Uterus (tissue), 4 donors: ENCODE results near the gene LSM4. TPM values are rescaled to one million over a fixed set of nuclear protein-coding genes. Genes with fewer than 3 reads are reported as not detected.

Source experiments
- DNase-seq, 2 donors: peaks; one replicate each; pipeline ENCODE4 v3.0.0-alpha.2; 2019 to 2020
- H3K27ac ChIP-seq, 2 donors: fragments of 200-600 bp; sonication (generic); 1 replicate in 1 of 2; 2 replicates in 1 of 2; pipeline ENCODE4 v1.5.1; 2016 to 2018
- H3K27me3 ChIP-seq, 2 donors: fragments of 200-600 bp; sonication (generic); one replicate each; pipeline ENCODE4 v1.5.1; 2018 to 2019; ENCODE audit warnings: control low read depth in 1 of 2
- H3K36me3 ChIP-seq, 2 donors: fragments of 200-600 bp; sonication (generic); one replicate each; pipeline ENCODE4 v1.5.1; 2019; ENCODE audit warnings: control low read depth in 1 of 2
- H3K4me1 ChIP-seq, 2 donors: fragments of 200-600 bp; sonication (generic); one replicate each; pipeline ENCODE4 v1.5.1; 2018 to 2019; ENCODE audit warnings: control low read depth in 1 of 2
- H3K4me3 ChIP-seq, 2 donors: fragments of 200-600 bp; sonication (generic); 1 replicate in 1 of 2; 2 replicates in 1 of 2; pipeline ENCODE4 v1.5.1; 2018 to 2019; ENCODE audit warnings: mild to moderate bottlenecking in 1 of 2
- H3K9me3 ChIP-seq, 2 donors: fragments of 200-600 bp; sonication (generic); one replicate each; pipeline ENCODE4 v1.5.1; 2019; ENCODE audit warnings: control low read depth in 1 of 2
- POLR2A ChIP-seq, 2 donors: fragments of 450-650 bp; IDR thresholded peaks; one replicate each; pipeline ENCODE4 v1.6.1; 2016; ENCODE audit warnings: antibody characterized with exemption in 2 of 2, mild to moderate bottlenecking in 1 of 2, moderate library complexity in 1 of 2
- intact Hi-C: fragments of 100-400 bp; cut with DNase I; formaldehyde crosslinking; loops from one replicate; pipeline ENCODE4 v1.15.1; 2023; ENCODE audit warnings: low total_unique reads
- total RNA-seq, 4 donors: library from RNA; depleted of rRNA in 3 of 4; stranded (reverse); fragments of >200 nt in 3 of 4; gene quantifications; one replicate each; pipeline versions ENCODE4 v1.1.0 to v1.2.4, GENCODE V29; 2014 to 2023
- TF ChIP-seq, protein P1 (sequence below), 4 experiments: fragments of 200-600 bp in 2 of 4; fragments of 450-650 bp in 2 of 4; sonication (generic) in 2 of 4; IDR thresholded peaks; one replicate each; pipeline ENCODE4 v1.5.1; 2016 to 2019; ENCODE audit warnings: antibody characterized with exemption in 4 of 4, mild to moderate bottlenecking in 2 of 4, moderate library complexity in 1 of 4
- donor health status: DM: yes; HTN: yes; CAD: no.

Gene LSM4
- total RNA-seq, 4 donors from 2014 or later: 8.8 to 120 (median 64.2) TPM

DNA sequence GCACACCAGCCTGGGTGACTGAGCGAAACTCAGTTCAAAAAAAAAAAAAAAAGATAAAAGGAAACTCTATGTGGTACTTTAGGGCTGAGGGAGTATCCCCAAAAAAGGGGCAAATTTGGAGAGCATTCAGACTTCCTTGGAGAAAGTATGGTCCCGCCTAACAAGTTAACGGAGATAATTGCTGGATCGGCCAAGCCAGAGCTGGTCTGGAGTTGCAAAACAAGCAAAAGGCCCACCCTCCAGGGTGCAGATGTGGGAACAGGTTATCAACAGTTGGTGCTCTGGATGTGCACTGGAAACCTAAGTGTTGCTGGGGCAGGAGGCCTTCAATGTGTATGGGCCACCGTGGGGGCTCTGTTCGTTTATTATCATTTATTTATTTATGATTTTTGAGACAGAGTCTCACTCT lies 51.4 kb downstream of the LSM4 start:
- Histone ChIP-seq H3K4me3 (no peak overlapping the region), H3K36me3 (no peaks in the 10 kb centered on the region), H3K27me3 (no peaks in the 10 kb centered on the region), H3K27ac (peak overlapping the region; percentile 0 to 24), H3K9me3 (no peaks in the 10 kb centered on the region), H3K4me1 (peaks cover 14 to 16% of the 10 kb centered on the region in 2 donors)
- peak in 1 of 2 donors; percentile 57 for DNase-seq
- TF ChIP-seq, protein P1, sequence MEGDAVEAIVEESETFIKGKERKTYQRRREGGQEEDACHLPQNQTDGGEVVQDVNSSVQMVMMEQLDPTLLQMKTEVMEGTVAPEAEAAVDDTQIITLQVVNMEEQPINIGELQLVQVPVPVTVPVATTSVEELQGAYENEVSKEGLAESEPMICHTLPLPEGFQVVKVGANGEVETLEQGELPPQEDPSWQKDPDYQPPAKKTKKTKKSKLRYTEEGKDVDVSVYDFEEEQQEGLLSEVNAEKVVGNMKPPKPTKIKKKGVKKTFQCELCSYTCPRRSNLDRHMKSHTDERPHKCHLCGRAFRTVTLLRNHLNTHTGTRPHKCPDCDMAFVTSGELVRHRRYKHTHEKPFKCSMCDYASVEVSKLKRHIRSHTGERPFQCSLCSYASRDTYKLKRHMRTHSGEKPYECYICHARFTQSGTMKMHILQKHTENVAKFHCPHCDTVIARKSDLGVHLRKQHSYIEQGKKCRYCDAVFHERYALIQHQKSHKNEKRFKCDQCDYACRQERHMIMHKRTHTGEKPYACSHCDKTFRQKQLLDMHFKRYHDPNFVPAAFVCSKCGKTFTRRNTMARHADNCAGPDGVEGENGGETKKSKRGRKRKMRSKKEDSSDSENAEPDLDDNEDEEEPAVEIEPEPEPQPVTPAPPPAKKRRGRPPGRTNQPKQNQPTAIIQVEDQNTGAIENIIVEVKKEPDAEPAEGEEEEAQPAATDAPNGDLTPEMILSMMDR (IDR thresholded peaks at IDR 0.05): no peak
- no peak for TF ChIP-seq POLR2A (IDR thresholded peaks at IDR 0.05)
- intact Hi-C loops: no loop called here

DNA sequence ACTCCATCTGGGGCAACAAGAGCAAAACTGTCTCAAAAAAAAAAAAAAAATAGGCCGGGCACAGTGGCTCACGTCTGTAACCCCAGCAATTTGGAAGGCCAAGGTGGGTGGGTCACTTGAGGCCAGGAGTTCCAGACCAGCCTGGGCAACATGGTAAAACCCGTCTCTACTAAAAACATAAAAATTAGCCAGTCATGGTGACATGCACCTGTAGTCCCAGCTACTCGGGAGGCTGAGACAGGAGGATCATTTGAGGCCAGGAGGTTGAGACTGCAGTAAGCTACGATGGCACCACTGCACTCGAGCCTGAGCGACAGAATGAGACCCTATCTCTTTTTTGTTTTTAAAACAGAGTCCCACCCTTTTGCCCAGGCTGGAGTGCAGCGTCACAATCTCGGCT lies 52.5 kb downstream of the LSM4 start:
- Histone ChIP-seq H3K27me3 (no peaks in the 10 kb centered on the region), H3K36me3 (no peaks in the 10 kb centered on the region), H3K9me3 (no peaks in the 10 kb centered on the region), H3K27ac (no peak overlapping the region), H3K4me3 (no peak overlapping the region), H3K4me1 (peaks cover 7 to 12% of the 10 kb centered on the region in 2 donors)
- intact Hi-C loops: no loop called here
- TF ChIP-seq, protein P1 (IDR thresholded peaks at IDR 0.05): no peak
- no peak for TF ChIP-seq POLR2A (IDR thresholded peaks at IDR 0.05)
- no peak for DNase-seq

DNA sequence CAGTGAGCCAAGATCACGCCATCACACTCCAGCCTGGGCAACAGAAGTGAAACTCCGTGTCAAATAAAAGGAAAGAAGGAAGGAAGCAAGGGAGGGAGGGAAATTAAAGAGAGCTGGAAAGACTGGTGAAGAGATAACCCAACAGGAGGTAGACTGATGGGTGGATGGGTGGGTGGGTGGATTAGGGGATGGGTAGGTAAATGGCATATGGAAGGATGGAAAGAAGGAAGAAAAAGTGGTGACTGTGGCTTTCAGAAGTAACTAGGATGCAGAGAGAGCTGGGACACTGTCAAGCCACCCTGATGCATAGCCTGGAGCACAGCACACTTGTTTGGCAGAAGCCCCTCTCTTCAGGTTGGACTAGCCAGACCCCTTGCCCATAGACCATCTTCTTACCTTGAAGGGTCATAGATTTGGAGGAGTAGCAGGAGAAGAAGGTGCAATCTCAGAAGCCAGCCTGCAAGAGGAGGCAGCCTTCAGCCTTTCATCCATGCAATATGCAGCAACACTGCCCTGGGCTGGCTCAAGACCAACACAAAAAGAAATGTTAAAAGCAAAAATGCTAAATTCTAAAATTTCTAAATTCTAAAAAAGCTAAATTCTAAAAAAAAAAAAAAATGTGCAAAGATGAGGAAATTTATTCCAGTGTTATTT lies 53.7 kb downstream of the LSM4 start:
- H3K4me1 ChIP-seq: peaks cover 0 to 3% of the 10 kb centered on the region in 2 donors
- no peak overlapping the region for H3K4me3 ChIP-seq
- H3K9me3 ChIP-seq: no peaks in the 10 kb centered on the region
- no peaks in the 10 kb centered on the region for H3K36me3 ChIP-seq
- H3K27me3 ChIP-seq: no peaks in the 10 kb centered on the region
- intact Hi-C loops: no loop called here
- no peak for TF ChIP-seq POLR2A (IDR thresholded peaks at IDR 0.05)
- TF ChIP-seq, protein P1 (IDR thresholded peaks at IDR 0.05): no peak
- no peak for DNase-seq
- no peak overlapping the region for H3K27ac ChIP-seq

DNA sequence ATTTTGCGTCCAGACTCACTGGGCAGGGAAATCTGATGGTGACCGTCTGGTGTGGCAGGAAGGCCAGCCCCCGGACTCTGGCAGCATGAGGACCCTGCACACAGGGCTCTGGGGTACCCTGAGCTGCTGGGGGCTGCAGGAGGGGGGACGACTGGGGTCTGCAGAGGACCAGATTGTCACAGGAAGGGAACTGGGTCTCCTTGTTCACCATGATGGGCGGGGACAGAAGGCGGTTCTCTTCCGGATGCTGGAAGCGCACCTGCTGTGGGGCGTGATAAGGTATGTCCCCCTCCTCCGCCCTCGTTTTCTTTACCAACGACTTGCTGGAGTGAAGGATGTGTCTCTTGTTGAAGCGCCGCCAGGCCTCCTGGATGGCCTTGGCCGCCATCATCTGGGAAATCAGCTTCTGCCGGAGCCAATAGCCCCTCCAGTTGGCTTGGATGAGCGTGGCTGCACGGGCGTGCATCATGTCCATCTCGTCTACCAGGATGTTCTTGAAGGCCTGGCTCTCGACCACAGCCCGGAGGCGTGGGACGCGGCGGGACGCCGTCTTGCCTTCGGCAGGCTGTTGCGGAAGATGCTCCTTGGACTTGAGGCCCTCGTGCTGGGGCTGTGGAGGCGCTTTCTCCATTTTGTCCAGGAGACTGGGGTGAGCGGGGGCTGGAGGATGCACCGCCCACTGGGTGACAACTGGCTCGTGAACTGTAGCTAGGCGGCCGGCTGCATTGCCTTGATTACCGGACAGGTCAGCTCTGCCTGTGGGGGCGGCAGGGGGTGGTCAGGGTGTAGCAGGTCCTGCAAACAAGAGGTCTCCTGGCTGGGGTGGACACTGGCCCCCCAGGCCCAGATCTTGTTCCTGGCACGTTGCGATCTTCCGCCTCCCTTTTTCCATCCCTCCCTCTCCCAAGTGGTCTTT lies 55.8 kb downstream of the LSM4 start:
- Histone ChIP-seq H3K9me3 (no peaks in the 10 kb centered on the region), H3K27me3 (no peaks in the 10 kb centered on the region), H3K4me3 (no peak overlapping the region), H3K4me1 (no peaks in the 10 kb centered on the region), H3K27ac (no peak overlapping the region), H3K36me3 (no peaks in the 10 kb centered on the region)
- intact Hi-C loops: no loop called here
- DNase-seq: peak in 1 of 2 donors; percentile 33
- no peak for TF ChIP-seq POLR2A (IDR thresholded peaks at IDR 0.05)
- TF ChIP-seq, protein P1 (IDR thresholded peaks at IDR 0.05): no peak

DNA sequence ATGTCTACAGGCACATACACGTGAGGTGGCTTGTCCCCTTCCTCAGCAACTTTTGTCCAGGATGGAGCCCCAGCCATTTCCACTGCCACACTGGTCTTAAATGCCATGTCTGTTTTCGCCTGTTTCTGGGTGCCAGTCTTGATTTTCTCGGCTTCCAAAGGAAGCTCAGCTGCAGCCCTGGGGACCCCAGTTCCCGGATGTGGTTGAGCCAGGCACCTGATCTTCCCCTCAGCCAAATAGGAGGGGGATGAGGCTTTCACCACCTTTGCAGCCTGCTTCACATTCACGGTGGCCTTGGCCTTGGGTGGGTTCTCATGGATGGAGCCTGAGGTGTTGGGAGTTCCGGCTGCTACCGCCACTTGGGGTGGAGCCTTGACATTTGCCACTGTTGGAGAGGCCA lies 57.3 kb downstream of the LSM4 start:
- no peak overlapping the region for H3K27ac ChIP-seq
- DNase-seq: no peak
- no peaks in the 10 kb centered on the region for H3K4me1 ChIP-seq
- H3K27me3 ChIP-seq: no peaks in the 10 kb centered on the region
- no peak overlapping the region for H3K4me3 ChIP-seq
- intact Hi-C loops: no loop called here
- TF ChIP-seq, protein P1 (IDR thresholded peaks at IDR 0.05): no peak
- no peak for TF ChIP-seq POLR2A (IDR thresholded peaks at IDR 0.05)
- no peaks in the 10 kb centered on the region for H3K36me3 ChIP-seq
- no peaks in the 10 kb centered on the region for H3K9me3 ChIP-seq
